Activated T-cell treated with anti-CD3 and anti-CD28 coated beads, Interleukin-2, amount 50 U/mL, for 24 hours (primary cell): ENCODE measurements around the gene MFSD2B.
"Not testable (repeated sequence)": the region's sequence is repeated elsewhere in the genome, so short reads cannot be mapped to it uniquely, and the experiment has no call there.

ENCODE experiments used
- DNase-seq: peaks from one replicate; pipeline ENCODE4 v3.0.0-alpha.2; 2020
- H3K27ac Mint-ChIP-seq: 2 replicates; pipeline ENCODE4 v1.8.0; 2020; ENCODE audit warnings: mild to moderate bottlenecking, mixed read lengths
- H3K27me3 Mint-ChIP-seq: 2 replicates; pipeline ENCODE4 v1.8.0; 2020; ENCODE audit warnings: mixed read lengths
- H3K36me3 Mint-ChIP-seq: 2 replicates; pipeline ENCODE4 v1.8.0; 2020; ENCODE audit warnings: low read depth, mixed read lengths
- H3K4me1 Mint-ChIP-seq: 2 replicates; pipeline ENCODE4 v1.8.0; 2020; ENCODE audit warnings: low read depth, mixed read lengths
- H3K4me3 Mint-ChIP-seq: 2 replicates; pipeline ENCODE4 v1.8.0; 2020; ENCODE audit warnings: mild to moderate bottlenecking, moderate library complexity, mixed read lengths
- H3K9me3 Mint-ChIP-seq: 2 replicates; pipeline ENCODE4 v1.8.0; 2020; ENCODE audit warnings: mixed read lengths

The MFSD2B gene

GRCh38 chr2:24014902-24015301, 5.0 kb downstream of the MFSD2B start:
- DNase-seq, H3K4me3 Mint-ChIP-seq, H3K9me3 Mint-ChIP-seq, H3K36me3 Mint-ChIP-seq, H3K4me1 Mint-ChIP-seq, H3K27ac Mint-ChIP-seq: not testable (repeated sequence)
- peaks cover 20% of the 10 kb centered on the region for H3K27me3 Mint-ChIP-seq

GRCh38 chr2:24015562-24016375, 5.9 kb downstream of the MFSD2B start:
- no peaks in the 10 kb centered on the region for H3K9me3 Mint-ChIP-seq
- H3K27me3 Mint-ChIP-seq, result peaks cover 19% of the 10 kb centered on the region
- H3K27ac Mint-ChIP-seq, result no peak overlapping the region
- DNase-seq, result no peak
- H3K4me1 Mint-ChIP-seq, result peaks cover 3% of the 10 kb centered on the region
- no peaks in the 10 kb centered on the region for H3K36me3 Mint-ChIP-seq
- H3K4me3 Mint-ChIP-seq, result no peak overlapping the region

GRCh38 chr2:24016376-24016761, 6.5 kb downstream of the MFSD2B start:
- Mint-ChIP-seq H3K27me3 (peaks cover 13% of the 10 kb centered on the region), H3K9me3 (no peaks in the 10 kb centered on the region), H3K27ac (no peak overlapping the region), H3K4me3 (no peak overlapping the region), H3K36me3 (no peaks in the 10 kb centered on the region), H3K4me1 (no peaks in the 10 kb centered on the region)
- no peak for DNase-seq

- Mint-ChIP-seq H3K27ac (no peak overlapping the region), H3K9me3 (no peaks in the 10 kb centered on the region), H3K4me3 (no peak overlapping the region), H3K36me3 (peaks cover 3% of the 10 kb centered on the region), H3K27me3 (peaks cover 6% of the 10 kb centered on the region), H3K4me1 (no peaks in the 10 kb centered on the region)
- no peak for DNase-seq
These were observed 7.2 kb downstream of the MFSD2B start for GRCh38 chr2:24016853-24017703.

DNA sequence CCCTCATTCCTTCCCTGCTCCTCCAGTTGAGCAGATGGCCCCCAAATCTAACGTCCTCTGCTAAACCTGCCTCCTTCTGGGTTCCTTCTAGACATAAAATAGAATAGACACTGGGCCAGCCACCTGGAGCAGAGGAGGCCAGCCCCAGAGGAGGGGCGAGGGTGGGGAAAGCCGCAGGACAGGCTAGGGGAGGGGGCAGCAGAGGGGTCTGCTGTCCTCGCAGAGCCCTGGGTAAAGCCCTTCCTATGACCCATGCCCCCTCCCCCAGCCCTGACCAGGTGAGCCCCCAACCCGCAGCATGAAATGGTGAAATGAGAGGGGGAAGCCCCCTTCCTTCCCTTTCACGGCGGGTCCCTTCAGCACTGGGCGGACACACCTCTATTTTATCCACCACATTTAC, 7.8 kb downstream of the MFSD2B start:
- peaks cover 9% of the 10 kb centered on the region for H3K36me3 Mint-ChIP-seq

GRCh38 chr2:24018241-24018640, 8.4 kb downstream of the MFSD2B start:
- H3K4me1 Mint-ChIP-seq, result no peaks in the 10 kb centered on the region
- peaks cover 14% of the 10 kb centered on the region for H3K36me3 Mint-ChIP-seq
- H3K4me3 Mint-ChIP-seq, result no peak overlapping the region
- H3K27ac Mint-ChIP-seq, result no peak overlapping the region
- no peaks in the 10 kb centered on the region for H3K27me3 Mint-ChIP-seq
- H3K9me3 Mint-ChIP-seq, result no peaks in the 10 kb centered on the region
- DNase-seq, result no peak

More for the DNA sequence above, 7.8 kb downstream of the MFSD2B start:
- no peak overlapping the region for H3K27ac Mint-ChIP-seq
- peaks cover 1% of the 10 kb centered on the region for H3K27me3 Mint-ChIP-seq
- H3K4me3 Mint-ChIP-seq, result no peak overlapping the region
- no peaks in the 10 kb centered on the region for H3K9me3 Mint-ChIP-seq
- H3K4me1 Mint-ChIP-seq, result no peaks in the 10 kb centered on the region
- DNase-seq, result no peak

GRCh38 chr2:24019729-24020128, 9.8 kb downstream of the MFSD2B start:
- Mint-ChIP-seq H3K27ac (no peak overlapping the region), H3K9me3 (no peaks in the 10 kb centered on the region), H3K27me3 (no peaks in the 10 kb centered on the region), H3K4me3 (no peak overlapping the region), H3K36me3 (peaks cover 26% of the 10 kb centered on the region), H3K4me1 (no peaks in the 10 kb centered on the region)
- no peak for DNase-seq

GRCh38 chr2:24020244-24020643, 10.4 kb downstream of the MFSD2B start:
- no peaks in the 10 kb centered on the region for H3K4me1 Mint-ChIP-seq
- H3K27ac Mint-ChIP-seq, result no peak overlapping the region
- H3K27me3 Mint-ChIP-seq, result no peaks in the 10 kb centered on the region
- peaks cover 29% of the 10 kb centered on the region for H3K36me3 Mint-ChIP-seq
- H3K4me3 Mint-ChIP-seq, result no peak overlapping the region
- no peak for DNase-seq
- H3K9me3 Mint-ChIP-seq, result no peaks in the 10 kb centered on the region

GRCh38 chr2:24021122-24021998, 11.5 kb downstream of the MFSD2B start:
- Mint-ChIP-seq H3K27ac (no peak overlapping the region), H3K9me3 (no peaks in the 10 kb centered on the region), H3K4me1 (no peaks in the 10 kb centered on the region), H3K27me3 (no peaks in the 10 kb centered on the region), H3K4me3 (no peak overlapping the region), H3K36me3 (peaks cover 40% of the 10 kb centered on the region)
- DNase-seq, result no peak

DNA sequence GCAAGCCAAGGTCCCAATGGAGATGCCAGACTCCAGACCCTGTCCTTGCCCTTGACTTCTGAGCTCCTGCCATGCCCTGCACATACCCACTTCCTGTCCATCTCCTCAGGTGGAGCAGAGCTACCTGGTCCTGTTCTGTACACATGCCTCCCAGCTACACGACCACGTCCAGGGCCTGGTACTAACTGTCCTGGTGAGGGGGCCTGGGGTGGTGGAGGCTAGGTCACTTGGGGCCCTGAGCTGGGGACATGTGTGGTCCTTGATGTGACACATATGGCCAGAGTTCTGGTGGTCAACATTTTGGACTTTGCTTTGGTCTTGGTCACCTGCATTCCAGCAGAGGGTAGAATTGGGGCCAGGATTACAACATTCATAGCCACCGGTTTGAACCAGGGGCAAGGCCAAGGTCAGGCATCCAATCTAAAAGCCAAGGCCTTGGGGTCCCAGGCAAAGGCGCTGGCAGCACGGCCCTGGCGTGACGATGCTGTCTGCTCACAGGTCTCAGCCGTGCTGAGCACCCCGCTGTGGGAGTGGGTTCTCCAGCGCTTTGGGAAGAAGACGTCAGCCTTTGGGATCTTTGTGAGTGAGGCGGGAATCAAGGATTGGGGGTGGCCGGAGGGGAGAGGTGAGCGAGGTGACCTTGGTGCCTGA, 12.6 kb downstream of the MFSD2B start:
- H3K27me3 Mint-ChIP-seq, result no peaks in the 10 kb centered on the region

DNA sequence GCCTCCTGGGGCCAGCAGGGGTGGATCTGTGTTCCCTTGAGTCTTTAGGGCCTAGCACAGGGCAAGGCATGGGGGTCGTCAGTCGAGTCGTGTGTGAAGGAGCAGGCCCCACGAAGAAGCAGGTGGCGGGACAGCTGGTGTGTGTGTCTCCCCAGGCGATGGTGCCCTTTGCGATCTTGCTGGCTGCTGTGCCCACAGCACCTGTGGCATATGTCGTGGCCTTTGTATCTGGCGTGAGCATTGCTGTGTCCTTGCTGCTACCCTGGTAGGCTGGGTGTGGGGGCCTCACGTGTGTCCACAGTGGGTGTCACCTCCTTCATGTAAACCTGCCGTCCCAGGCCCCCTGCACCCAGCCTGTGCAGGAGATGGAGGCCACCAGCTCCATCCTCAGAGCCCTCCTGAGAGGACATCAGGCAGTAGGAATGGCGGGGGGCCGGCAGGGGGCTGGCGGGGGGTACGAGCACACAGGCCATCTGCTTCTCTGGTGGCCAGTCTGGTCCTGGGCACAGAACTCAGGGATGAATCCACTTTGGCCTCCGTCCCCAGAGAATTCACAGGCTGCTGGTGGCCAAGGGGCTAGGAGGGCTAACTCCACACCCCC, 13.2 kb downstream of the MFSD2B start:
- H3K27ac Mint-ChIP-seq, result no peak overlapping the region
- no peak for DNase-seq
- no peaks in the 10 kb centered on the region for H3K9me3 Mint-ChIP-seq
- peaks cover 51% of the 10 kb centered on the region for H3K36me3 Mint-ChIP-seq
- H3K4me1 Mint-ChIP-seq, result peaks cover 2% of the 10 kb centered on the region
- H3K27me3 Mint-ChIP-seq, result no peaks in the 10 kb centered on the region
- no peak overlapping the region for H3K4me3 Mint-ChIP-seq

More for the DNA sequence above, 12.6 kb downstream of the MFSD2B start:
- H3K4me1 Mint-ChIP-seq, result peaks cover 2% of the 10 kb centered on the region
- H3K4me3 Mint-ChIP-seq, result no peak overlapping the region
- H3K9me3 Mint-ChIP-seq, result no peaks in the 10 kb centered on the region
- no peak overlapping the region for H3K27ac Mint-ChIP-seq
- H3K36me3 Mint-ChIP-seq, result peaks cover 46% of the 10 kb centered on the region
- no peak for DNase-seq

GRCh38 chr2:24024018-24024417, 14.1 kb downstream of the MFSD2B start:
- Mint-ChIP-seq H3K27ac (no peak overlapping the region), H3K27me3 (no peaks in the 10 kb centered on the region), H3K4me1 (peaks cover 2% of the 10 kb centered on the region), H3K9me3 (no peaks in the 10 kb centered on the region), H3K36me3 (peaks cover 60% of the 10 kb centered on the region), H3K4me3 (no peak overlapping the region)
- no peak for DNase-seq

- Mint-ChIP-seq H3K27me3 (no peaks in the 10 kb centered on the region), H3K36me3 (peaks cover 71% of the 10 kb centered on the region), H3K9me3 (no peaks in the 10 kb centered on the region), H3K27ac (peak overlapping the region; percentile 2), H3K4me3 (no peak overlapping the region), H3K4me1 (peaks cover 2% of the 10 kb centered on the region)
- no peak for DNase-seq
These were observed 15.2 kb downstream of the MFSD2B start for GRCh38 chr2:24024996-24025663.
